ENCODE results near the gene RAB9B. TPM values are rescaled to one million over a fixed set of nuclear protein-coding genes. Genes with fewer than 3 reads are reported as not detected.

Gene RAB9B, protein sequence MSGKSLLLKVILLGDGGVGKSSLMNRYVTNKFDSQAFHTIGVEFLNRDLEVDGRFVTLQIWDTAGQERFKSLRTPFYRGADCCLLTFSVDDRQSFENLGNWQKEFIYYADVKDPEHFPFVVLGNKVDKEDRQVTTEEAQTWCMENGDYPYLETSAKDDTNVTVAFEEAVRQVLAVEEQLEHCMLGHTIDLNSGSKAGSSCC
- total RNA-seq: not detected in 2 replicates

GRCh38 chrX:103831803-103832544 lies at the start of gene RAB9B:
TSS of gene RAB9B (minus strand) at chrX:103832257. CDS start at chrX:103825784, 6,473 bp downstream.
- TF ChIP-seq, protein P1, sequence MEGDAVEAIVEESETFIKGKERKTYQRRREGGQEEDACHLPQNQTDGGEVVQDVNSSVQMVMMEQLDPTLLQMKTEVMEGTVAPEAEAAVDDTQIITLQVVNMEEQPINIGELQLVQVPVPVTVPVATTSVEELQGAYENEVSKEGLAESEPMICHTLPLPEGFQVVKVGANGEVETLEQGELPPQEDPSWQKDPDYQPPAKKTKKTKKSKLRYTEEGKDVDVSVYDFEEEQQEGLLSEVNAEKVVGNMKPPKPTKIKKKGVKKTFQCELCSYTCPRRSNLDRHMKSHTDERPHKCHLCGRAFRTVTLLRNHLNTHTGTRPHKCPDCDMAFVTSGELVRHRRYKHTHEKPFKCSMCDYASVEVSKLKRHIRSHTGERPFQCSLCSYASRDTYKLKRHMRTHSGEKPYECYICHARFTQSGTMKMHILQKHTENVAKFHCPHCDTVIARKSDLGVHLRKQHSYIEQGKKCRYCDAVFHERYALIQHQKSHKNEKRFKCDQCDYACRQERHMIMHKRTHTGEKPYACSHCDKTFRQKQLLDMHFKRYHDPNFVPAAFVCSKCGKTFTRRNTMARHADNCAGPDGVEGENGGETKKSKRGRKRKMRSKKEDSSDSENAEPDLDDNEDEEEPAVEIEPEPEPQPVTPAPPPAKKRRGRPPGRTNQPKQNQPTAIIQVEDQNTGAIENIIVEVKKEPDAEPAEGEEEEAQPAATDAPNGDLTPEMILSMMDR (IDR thresholded peaks at IDR 0.05; ENCODE audit: insufficient read depth, low read length, severe bottlenecking): no peak
- H3K36me3 ChIP-seq (ENCODE audit: control insufficient read depth, insufficient read depth, low read length): no peaks in the 10 kb centered on the region
- peak within 1 kb of the TSS; percentile 41 for H3K4me3 ChIP-seq (ENCODE audit: low read depth, low read length)
- DNase-seq (ENCODE audit: low read depth) (peak; percentile 28), FAIRE-seq (no peak)
- no peaks in the 10 kb centered on the region for H3K27me3 ChIP-seq (ENCODE audit: control insufficient read depth, insufficient read depth, low read length)

GRCh38 chrX:103879339-103879738 lies 47.3 kb upstream of the RAB9B start:
- DNase-seq (ENCODE audit: low read depth) (peak; percentile 49), FAIRE-seq (no peak)
- Histone ChIP-seq H3K4me3 (ENCODE audit: low read depth, low read length) (no peak overlapping the region), H3K36me3 (ENCODE audit: control insufficient read depth, insufficient read depth, low read length) (no peaks in the 10 kb centered on the region), H3K27me3 (ENCODE audit: control insufficient read depth, insufficient read depth, low read length) (no peaks in the 10 kb centered on the region)
- TF ChIP-seq, protein P1 (IDR thresholded peaks at IDR 0.05; ENCODE audit: insufficient read depth, low read length, severe bottlenecking): no peak

GRCh38 chrX:103878466-103879122 lies 46.5 kb upstream of the RAB9B start:
- Histone ChIP-seq H3K4me3 (ENCODE audit: low read depth, low read length) (no peak overlapping the region), H3K36me3 (ENCODE audit: control insufficient read depth, insufficient read depth, low read length) (no peaks in the 10 kb centered on the region), H3K27me3 (ENCODE audit: control insufficient read depth, insufficient read depth, low read length) (no peaks in the 10 kb centered on the region)
- no peak for FAIRE-seq
- peak; percentile 72 for DNase-seq (ENCODE audit: low read depth)
- TF ChIP-seq, protein P1 (IDR thresholded peaks at IDR 0.05; ENCODE audit: insufficient read depth, low read length, severe bottlenecking): no peak

- peak; percentile 10 for DNase-seq (ENCODE audit: low read depth)
- Histone ChIP-seq H3K27me3 (ENCODE audit: control insufficient read depth, insufficient read depth, low read length) (no peaks in the 10 kb centered on the region), H3K4me3 (ENCODE audit: low read depth, low read length) (no peak overlapping the region), H3K36me3 (ENCODE audit: control insufficient read depth, insufficient read depth, low read length) (no peaks in the 10 kb centered on the region)
- TF ChIP-seq, protein P1 (IDR thresholded peaks at IDR 0.05; ENCODE audit: insufficient read depth, low read length, severe bottlenecking): no peak
- FAIRE-seq: no peak
These were observed 45.5 kb upstream of the RAB9B start for GRCh38 chrX:103877571-103877970.

DNA sequence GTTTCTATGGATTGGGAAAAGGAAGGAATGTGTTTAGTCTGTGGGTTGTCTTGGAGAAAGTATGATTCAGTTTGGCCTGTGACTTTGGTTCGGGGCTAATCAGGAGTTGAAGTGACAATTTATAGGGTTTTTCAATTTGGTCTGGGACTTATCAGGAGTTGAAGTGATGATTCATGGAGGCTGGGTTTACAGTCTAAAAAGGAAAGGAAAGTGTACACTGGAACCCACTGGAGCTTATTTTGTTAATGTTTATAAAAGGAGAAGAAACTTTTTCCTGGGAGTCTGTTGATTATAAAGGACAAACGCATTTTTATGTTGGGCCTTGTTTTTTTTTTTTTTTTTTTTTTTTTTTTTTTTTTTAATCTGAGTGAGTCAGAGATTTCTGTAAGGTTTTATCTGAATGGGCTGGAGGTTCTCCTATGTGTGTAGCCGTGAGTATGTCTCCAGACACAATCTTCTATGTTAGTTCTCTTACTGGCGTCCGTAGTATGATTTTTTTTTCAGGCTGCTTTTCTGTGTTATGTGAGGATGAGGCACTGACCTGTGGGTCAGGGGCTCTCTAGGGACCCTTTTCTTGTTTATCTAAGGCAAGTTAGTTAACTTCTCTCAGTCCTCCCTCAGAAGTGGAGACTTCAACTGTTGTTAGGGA lies 33.0 kb upstream of the RAB9B start:
- DNase-seq (ENCODE audit: low read depth): no peak
- TF ChIP-seq, protein P1 (IDR thresholded peaks at IDR 0.05; ENCODE audit: insufficient read depth, low read length, severe bottlenecking): no peak
- H3K4me3 ChIP-seq (ENCODE audit: low read depth, low read length): no peak overlapping the region
- H3K27me3 ChIP-seq (ENCODE audit: control insufficient read depth, insufficient read depth, low read length): no peaks in the 10 kb centered on the region
- no peak for FAIRE-seq
- H3K36me3 ChIP-seq (ENCODE audit: control insufficient read depth, insufficient read depth, low read length): no peaks in the 10 kb centered on the region

All from bronchial epithelial cell (primary cell).